ENCODE results near the gene PTPN12.
"Not testable (repeated sequence)": the region's sequence is repeated elsewhere in the genome, so short reads cannot be mapped to it uniquely, and the experiment has no call there.

The PTPN12 gene

GRCh38 chr7:77580762-77581350 lies 43.8 kb downstream of the PTPN12 start:
- no peak for DNase-seq

- DNase-seq, result no peak
These were observed 50.2 kb downstream of the PTPN12 start for GRCh38 chr7:77587272-77587671.

- no peak for DNase-seq
These were observed 63.9 kb downstream of the PTPN12 start for GRCh38 chr7:77600952-77601351.

GRCh38 chr7:77606562-77606961 lies 69.5 kb downstream of the PTPN12 start:
- no peak for DNase-seq

- no peak for DNase-seq
These were observed 82.2 kb downstream of the PTPN12 start for GRCh38 chr7:77619314-77619713.

GRCh38 chr7:77626586-77627308 lies 89.7 kb downstream of the PTPN12 start:
- DNase-seq, result no peak

GRCh38 chr7:77627309-77627676 lies 90.2 kb downstream of the PTPN12 start:
- DNase-seq, result no peak

GRCh38 chr7:77629797-77630196 lies 92.7 kb downstream of the PTPN12 start:
- no peak for DNase-seq

GRCh38 chr7:77631820-77632219 lies 94.7 kb downstream of the PTPN12 start:
- DNase-seq, result no peak

GRCh38 chr7:77644774-77645173 lies 107.7 kb downstream of the PTPN12 start:
- DNase-seq, result no peak

- no peak for DNase-seq
These were observed 111.7 kb downstream of the PTPN12 start for GRCh38 chr7:77648742-77649338.

- no peak for DNase-seq
These were observed 112.7 kb downstream of the PTPN12 start for GRCh38 chr7:77649716-77650349.

GRCh38 chr7:77651575-77652162 lies 114.6 kb downstream of the PTPN12 start:
- peak; percentile 32 for DNase-seq

- DNase-seq, result not testable (repeated sequence)
These were observed 115.7 kb downstream of the PTPN12 start for GRCh38 chr7:77652826-77653225.

GRCh38 chr7:77653572-77653971 lies 116.5 kb downstream of the PTPN12 start:
- DNase-seq, result no peak

- no peak for DNase-seq
These were observed 118.3 kb downstream of the PTPN12 start for GRCh38 chr7:77655356-77655755.

- DNase-seq, result no peak
These were observed 118.9 kb downstream of the PTPN12 start for GRCh38 chr7:77655836-77656455.

GRCh38 chr7:77657427-77658224 lies 120.5 kb downstream of the PTPN12 start:
- no peak for DNase-seq

GRCh38 chr7:77658928-77659327 lies 121.8 kb downstream of the PTPN12 start:
- DNase-seq, result no peak

- DNase-seq, result no peak
These were observed 124.7 kb downstream of the PTPN12 start for GRCh38 chr7:77661816-77662215.

GRCh38 chr7:77662869-77663268 lies 125.8 kb downstream of the PTPN12 start:
- no peak for DNase-seq

- no peak for DNase-seq
These were observed 127.6 kb downstream of the PTPN12 start for GRCh38 chr7:77664715-77665114.
